Activated CD4-positive, alpha-beta T cell treated with anti-CD3 and anti-CD28 coated beads, Interleukin-2, amount 50 U/mL, for 24 hours (primary cell): ENCODE results near the gene PHAF1.

Experiments used
- DNase-seq, 2 donors: peaks; one replicate each; pipeline ENCODE4 v3.0.0-alpha.2; 2020; ENCODE audit warnings: low read depth in 1 of 2, low spot score in 1 of 2

The PHAF1 gene

GRCh38 chr16:67192781-67193361, 83.1 kb downstream of the PHAF1 start:
- DNase-seq = no peak

GRCh38 chr16:67193536-67193935, 83.8 kb downstream of the PHAF1 start:
- DNase-seq = no peak

- DNase-seq = no peak
These were observed 84.5 kb downstream of the PHAF1 start for GRCh38 chr16:67194260-67194659.

GRCh38 chr16:67195676-67196075, 85.9 kb downstream of the PHAF1 start:
- no peak for DNase-seq

GRCh38 chr16:67196881-67197280, 87.1 kb downstream of the PHAF1 start:
- no peak for DNase-seq

GRCh38 chr16:67197704-67198103, 88.0 kb downstream of the PHAF1 start:
- no peak for DNase-seq
